ENCODE measurements around the gene TIMM44. TPM values are rescaled to one million over a fixed set of nuclear protein-coding genes. Genes with fewer than 3 reads are reported as not detected.

The TIMM44 gene
- total and polyA plus RNA-seq, 10 of the 15 experiments (the other 5 are each of a cell fraction or from before 2014, with no cell fraction given), result 6.6 to 90.7 (median 57.6) TPM

DNA sequence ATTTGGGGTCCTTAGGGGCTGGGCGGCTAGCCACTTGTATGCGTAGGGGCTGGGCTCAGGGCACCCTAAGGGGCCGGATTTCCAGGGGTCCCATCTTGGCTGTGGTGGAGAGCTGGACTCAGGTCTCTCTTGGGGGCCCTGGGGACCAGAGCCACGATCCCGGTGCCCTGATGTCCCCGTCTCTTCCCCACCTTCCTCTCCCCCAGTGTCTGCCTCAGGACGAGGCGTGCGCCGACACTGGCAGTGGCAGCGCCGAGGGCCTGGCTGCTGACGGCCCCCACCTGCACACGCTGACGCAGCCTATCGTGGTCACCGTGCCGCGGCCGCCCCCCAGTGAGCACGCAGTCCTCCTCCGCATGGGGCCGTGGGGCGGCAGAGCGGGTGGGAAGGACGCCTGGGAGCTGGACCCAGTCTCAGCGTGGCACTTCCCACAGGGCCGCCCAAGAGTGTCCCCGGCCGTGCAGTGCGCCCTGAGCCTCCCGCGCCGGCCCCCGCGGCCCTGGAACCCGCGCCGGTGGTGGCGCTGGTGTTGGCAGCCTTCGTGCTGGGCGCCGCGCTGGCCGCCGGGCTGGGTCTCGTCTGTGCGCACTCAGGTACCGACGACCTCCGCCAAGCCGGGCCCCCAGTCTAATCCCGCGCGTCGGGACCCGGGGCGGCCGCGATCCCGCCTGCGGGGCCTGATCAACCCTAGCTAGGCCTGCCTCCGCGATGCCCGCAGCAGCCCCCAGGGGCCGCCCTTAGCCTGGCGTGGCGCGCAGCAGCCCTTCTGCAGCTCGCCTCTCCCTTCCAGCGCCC lies 26.0 kb downstream of the TIMM44 start:
- H3K9ac ChIP-seq (ENCODE audit: control insufficient read depth, insufficient read depth, low read length), result no peak overlapping the region
- H3K36me3 ChIP-seq (ENCODE audit: control insufficient read depth in 2 of 2, insufficient read depth in 2 of 2, low read length in 1 of 2), result peaks cover 0 to 3% of the 10 kb centered on the region in 2 experiments; a peak in 2 of 4 replicates
- peak; percentile 47 for ATAC-seq
- no TSS peak for BruUV-seq (replicated peaks)
- no peaks in the 10 kb centered on the region for H3K79me2 ChIP-seq (ENCODE audit: control insufficient read depth, insufficient read depth, low read length)
- POLR2A ChIA-PET, result interaction anchor here (0.7 kb wide), 1 partner anchor 12 kb away, joined by 3 read pairs; no protein-coding TSS in a partner anchor
- CTCF ChIA-PET, result interaction anchor here (0.5 to 1.2 kb wide), 4 partner anchors 10 to 29 kb away, joined by 3 to 4 read pairs (median 3); partner anchors contain the start of gene TIMM44
- H3K9me3 ChIP-seq (replicated peaks; ENCODE audit: control insufficient read depth, insufficient read depth, low read length), result no peaks in the 10 kb centered on the region; the same call in 2 of the 3 replicates
- DNase-seq (ENCODE audit: low read depth, low spot score), result no peak
- in situ Hi-C loops (cut with MboI), result no loop called here
- H3K4me2 ChIP-seq (ENCODE audit: control insufficient read depth, insufficient read depth), result no peak overlapping the region; the same call in 1 of the 2 replicates
- intact Hi-C loops (cut with micrococcal nuclease; ENCODE audit: unreplicated experiment), result no loop called here
- SMC1A ChIA-PET (ENCODE audit: uncharacterized antibody, unreplicated experiment), result interaction anchor here (1.6 kb wide), 1 partner anchor 27 kb away, joined by 3 read pairs; no protein-coding TSS in a partner anchor
- H3K4me1 ChIP-seq (ENCODE audit: control insufficient read depth, insufficient read depth, low read length), result peaks cover 11% of the 10 kb centered on the region
- H3K27ac ChIP-seq (ENCODE audit: control insufficient read depth, insufficient read depth), result no peak overlapping the region
- no peaks in the 10 kb centered on the region for H4K20me1 ChIP-seq (ENCODE audit: control insufficient read depth, insufficient read depth)
- 3% methylated on average over 63 of the region's 71 CpGs for WGBS (ENCODE audit: insufficient coverage, insufficient replicate concordance, low lambda C conversion rate, missing lambda C conversion rate)
- RAD21 ChIA-PET (ENCODE audit: unreplicated experiment), result no interaction called here
- H2AFZ ChIP-seq (ENCODE audit: control insufficient read depth, low read depth, low read length), result no peak overlapping the region
- FAIRE-seq, result no peak
- peaks cover 8 to 21% of the 10 kb centered on the region in 2 experiments for H3K27me3 ChIP-seq (replicated peaks in 1 of 2; ENCODE audit: control insufficient read depth in 2 of 2, insufficient read depth in 2 of 2, low read length in 1 of 2)
- no peak overlapping the region for H3K4me3 ChIP-seq
- TF ChIP-seq NFYB (IDR thresholded peaks at IDR 0.05; ENCODE audit: insufficient read depth, low read depth, low read length) (no peak), SPI1 (IDR thresholded peaks at IDR 0.05; ENCODE audit: borderline replicate concordance, insufficient read depth, low read depth, low read length) (no peak), BRCA1 (IDR thresholded peaks at IDR 0.05; ENCODE audit: low read depth, low read length) (no peak), DPF2 (IDR thresholded peaks at IDR 0.05) (peak; percentile 35; the same call in 1 of the 2 replicates), ZNF384 (IDR thresholded peaks at IDR 0.05; ENCODE audit: borderline replicate concordance, low read depth, low read length) (no peak), YBX1 (IDR thresholded peaks at IDR 0.05) (no peak), MYC (IDR thresholded peaks at IDR 0.05; ENCODE audit: insufficient read depth, insufficient read length, insufficient replicate concordance, low read length, severe bottlenecking) (no peak), ZBED1 (IDR thresholded peaks at IDR 0.05; ENCODE audit: borderline replicate concordance) (no peak), ZZZ3 (IDR thresholded peaks at IDR 0.05; ENCODE audit: control insufficient read depth, insufficient read length, low read depth) (no peak), KDM1A (IDR thresholded peaks at IDR 0.05; ENCODE audit: borderline replicate concordance) (no peak), IRF5 (IDR thresholded peaks at IDR 0.05; ENCODE audit: borderline replicate concordance) (no peak), NKRF (conservative IDR thresholded peaks at IDR 0.05) (no peak), CBX5 (IDR thresholded peaks at IDR 0.05; ENCODE audit: low read depth) (no peak), SIX5 (IDR thresholded peaks at IDR 0.05; ENCODE audit: low read depth, low read length, severe bottlenecking) (no peak), HDGF (IDR thresholded peaks at IDR 0.05) (no peak), NBN (IDR thresholded peaks at IDR 0.05) (no peak), MEF2A (IDR thresholded peaks at IDR 0.05; ENCODE audit: insufficient read depth, low read depth, low read length) (no peak)
- TF ChIP-seq, protein P1, sequence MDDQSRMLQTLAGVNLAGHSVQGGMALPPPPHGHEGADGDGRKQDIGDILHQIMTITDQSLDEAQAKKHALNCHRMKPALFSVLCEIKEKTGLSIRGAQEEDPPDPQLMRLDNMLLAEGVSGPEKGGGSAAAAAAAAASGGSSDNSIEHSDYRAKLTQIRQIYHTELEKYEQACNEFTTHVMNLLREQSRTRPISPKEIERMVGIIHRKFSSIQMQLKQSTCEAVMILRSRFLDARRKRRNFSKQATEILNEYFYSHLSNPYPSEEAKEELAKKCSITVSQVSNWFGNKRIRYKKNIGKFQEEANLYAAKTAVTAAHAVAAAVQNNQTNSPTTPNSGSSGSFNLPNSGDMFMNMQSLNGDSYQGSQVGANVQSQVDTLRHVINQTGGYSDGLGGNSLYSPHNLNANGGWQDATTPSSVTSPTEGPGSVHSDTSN (IDR thresholded peaks at IDR 0.05; ENCODE audit: insufficient replicate concordance, low read depth, low read length), result no peak
- TF ChIP-seq, protein P2, sequence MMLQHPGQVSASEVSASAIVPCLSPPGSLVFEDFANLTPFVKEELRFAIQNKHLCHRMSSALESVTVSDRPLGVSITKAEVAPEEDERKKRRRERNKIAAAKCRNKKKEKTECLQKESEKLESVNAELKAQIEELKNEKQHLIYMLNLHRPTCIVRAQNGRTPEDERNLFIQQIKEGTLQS (IDR thresholded peaks at IDR 0.05; ENCODE audit: borderline replicate concordance, extremely low read depth, low read depth, low read length), result no peak

Data from GM12878 (cell line).